HG03565 (cell line): ENCODE measurements around the gene VSTM4.

Experiments
- ATAC-seq: cut with Tn5 transposase; IDR thresholded peaks from one replicate; pipeline ENCODE4 v1.9.1; 2021; ENCODE audit warnings: mild to moderate bottlenecking, moderate library complexity; ENCODE audit not compliant: unreplicated experiment

The VSTM4 gene

GRCh38 chr10:48974510-48975156 is 140.7 kb downstream of the VSTM4 start:
- no peak for ATAC-seq

- ATAC-seq, result no peak
Observed at GRCh38 chr10:48973065-48973464, 142.3 kb downstream of the VSTM4 start.

GRCh38 chr10:48970654-48971053 is 144.7 kb downstream of the VSTM4 start:
- ATAC-seq, result no peak

GRCh38 chr10:48970046-48970445 is 145.3 kb downstream of the VSTM4 start:
- no peak for ATAC-seq

- no peak for ATAC-seq
Observed at GRCh38 chr10:48968036-48968435, 147.3 kb downstream of the VSTM4 start.

- no peak for ATAC-seq
Observed at GRCh38 chr10:48965460-48965859, 149.9 kb downstream of the VSTM4 start.
